Measurements from ENCODE around the gene JTB.

DNA sequence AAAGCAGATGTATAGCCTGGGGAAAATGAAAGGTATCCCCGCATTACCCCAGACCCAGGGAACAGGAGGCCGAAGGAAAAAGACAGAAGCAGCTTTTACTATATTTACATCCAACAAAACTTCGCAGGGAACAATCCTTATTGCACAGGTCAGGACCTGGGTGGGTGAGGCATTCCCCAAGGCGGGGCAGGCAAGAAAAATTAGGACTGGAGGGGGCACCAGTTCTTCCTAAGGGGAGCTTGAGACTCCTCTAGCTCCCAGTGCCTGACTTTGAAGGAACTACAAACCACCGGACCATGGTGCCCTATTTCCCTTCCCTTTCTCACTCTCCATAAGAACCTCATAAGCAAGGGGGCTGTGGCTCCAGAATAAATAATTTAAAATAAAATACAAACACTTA, 48.0 kb downstream of the JTB start:
- TF ChIP-seq, protein P1, sequence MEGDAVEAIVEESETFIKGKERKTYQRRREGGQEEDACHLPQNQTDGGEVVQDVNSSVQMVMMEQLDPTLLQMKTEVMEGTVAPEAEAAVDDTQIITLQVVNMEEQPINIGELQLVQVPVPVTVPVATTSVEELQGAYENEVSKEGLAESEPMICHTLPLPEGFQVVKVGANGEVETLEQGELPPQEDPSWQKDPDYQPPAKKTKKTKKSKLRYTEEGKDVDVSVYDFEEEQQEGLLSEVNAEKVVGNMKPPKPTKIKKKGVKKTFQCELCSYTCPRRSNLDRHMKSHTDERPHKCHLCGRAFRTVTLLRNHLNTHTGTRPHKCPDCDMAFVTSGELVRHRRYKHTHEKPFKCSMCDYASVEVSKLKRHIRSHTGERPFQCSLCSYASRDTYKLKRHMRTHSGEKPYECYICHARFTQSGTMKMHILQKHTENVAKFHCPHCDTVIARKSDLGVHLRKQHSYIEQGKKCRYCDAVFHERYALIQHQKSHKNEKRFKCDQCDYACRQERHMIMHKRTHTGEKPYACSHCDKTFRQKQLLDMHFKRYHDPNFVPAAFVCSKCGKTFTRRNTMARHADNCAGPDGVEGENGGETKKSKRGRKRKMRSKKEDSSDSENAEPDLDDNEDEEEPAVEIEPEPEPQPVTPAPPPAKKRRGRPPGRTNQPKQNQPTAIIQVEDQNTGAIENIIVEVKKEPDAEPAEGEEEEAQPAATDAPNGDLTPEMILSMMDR (IDR thresholded peaks at IDR 0.05; ENCODE audit: poor library complexity) = no peak
- no peak for TF ChIP-seq EZH2phosphoT487 (IDR thresholded peaks at IDR 0.05; ENCODE audit: low read depth, severe bottlenecking, unreplicated experiment)
- TF ChIP-seq EZH2 (IDR thresholded peaks at IDR 0.05; ENCODE audit: borderline replicate concordance) = no peak
